ENCODE measurements around the gene HSD11B1. TPM values are rescaled to one million over a fixed set of nuclear protein-coding genes. Genes with fewer than 3 reads are reported as not detected.
A peak's percentile ranks its signal among the peaks of the same experiment; 100 is the strongest.

The HSD11B1 gene
- total RNA-seq, 6 donors from 2014 or later, result 3.1 to 25.8 (median 17.4) TPM

DNA sequence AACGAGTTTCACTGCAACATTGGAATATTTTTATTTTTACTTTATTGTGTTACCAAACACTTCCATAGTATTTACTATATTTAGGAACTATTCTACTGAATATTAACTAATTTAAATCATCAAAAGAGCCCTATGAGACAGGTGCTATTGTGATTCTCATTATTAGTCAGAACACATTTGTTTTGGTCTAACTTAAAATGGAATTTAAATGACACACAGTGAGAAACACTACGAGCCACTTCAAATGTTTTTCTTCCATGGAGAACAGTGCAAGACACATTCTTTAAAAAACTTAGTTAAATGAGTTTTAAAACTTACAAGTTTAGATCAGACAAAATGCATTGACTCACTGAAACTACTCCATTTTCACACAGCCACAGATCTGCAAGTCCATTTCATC lies 44.6 kb downstream of the HSD11B1 start:
- DNase-seq (no peak), ATAC-seq (ENCODE audit: low FRiP score in 2 of 2) (no peak)
- Histone ChIP-seq H3K27ac (peak overlapping the region in 1 of 4 donors; percentile 45), H3K4me1 (peaks cover 0 to 13% (median 7%) of the 10 kb centered on the region in 4 donors), H3K27me3 (no peaks in the 10 kb centered on the region), H3K36me3 (no peaks in the 10 kb centered on the region), H3K9me3 (no peaks in the 10 kb centered on the region), H3K4me3 (no peak overlapping the region)
- WGBS, 2 donors, result 65 to 67% methylated on average over 2 of the region's 2 CpGs
- no peak for TF ChIP-seq CTCF (IDR thresholded peaks at IDR 0.05)
- no peak for TF ChIP-seq EP300 (IDR thresholded peaks at IDR 0.05)
- TF ChIP-seq POLR2AphosphoS5 (IDR thresholded peaks at IDR 0.05), result no peak
- no peak for TF ChIP-seq POLR2A (IDR thresholded peaks at IDR 0.05)

- H3K9me3 ChIP-seq, result no peaks in the 10 kb centered on the region
- ATAC-seq (ENCODE audit: low FRiP score in 2 of 2) (no peak), DNase-seq (no peak)
- H3K27ac ChIP-seq, result peak overlapping the region in 1 of 4 donors; percentile 45
- H3K27me3 ChIP-seq, result no peaks in the 10 kb centered on the region
- WGBS, 2 donors, result 52 to 58% methylated on average over 6 of the region's 6 CpGs
- no peak overlapping the region for H3K4me3 ChIP-seq
- no peak for TF ChIP-seq POLR2A (IDR thresholded peaks at IDR 0.05)
- TF ChIP-seq POLR2AphosphoS5 (IDR thresholded peaks at IDR 0.05), result no peak
- no peak for TF ChIP-seq EP300 (IDR thresholded peaks at IDR 0.05)
- TF ChIP-seq CTCF (IDR thresholded peaks at IDR 0.05), result no peak
- no peaks in the 10 kb centered on the region for H3K36me3 ChIP-seq
- peaks cover 0 to 13% (median 7%) of the 10 kb centered on the region in 4 donors for H3K4me1 ChIP-seq
These were observed 45.2 kb downstream of the HSD11B1 start for GRCh38 chr1:209749670-209750323.

DNA sequence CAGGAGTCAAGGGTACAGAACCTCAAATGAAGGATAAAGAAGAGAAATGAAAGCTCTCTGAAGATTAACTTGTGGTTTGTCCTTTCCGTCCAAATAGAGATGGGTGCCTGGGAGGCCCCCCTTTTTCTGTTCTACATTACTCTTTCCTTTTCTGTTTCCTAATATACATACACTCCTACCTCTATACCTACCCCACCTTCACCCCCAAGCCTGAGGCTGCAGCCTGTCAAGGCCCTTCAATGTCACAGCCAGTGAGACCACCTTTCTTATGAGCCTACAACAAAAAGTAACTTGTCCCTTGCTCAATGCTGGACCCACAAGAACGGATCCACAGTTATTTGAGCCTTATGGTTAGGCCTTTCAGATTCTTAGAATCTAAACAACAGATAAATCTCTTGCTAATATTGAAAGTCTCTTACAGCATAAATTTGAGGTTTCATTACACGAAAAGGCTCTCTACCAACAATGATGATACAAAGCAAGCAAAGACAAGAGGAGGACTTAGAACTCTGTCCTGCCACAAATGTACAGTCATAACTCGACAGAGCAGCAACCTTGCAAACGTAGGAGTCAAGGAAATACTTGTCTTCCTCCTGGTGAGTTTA lies 47.1 kb downstream of the HSD11B1 start:
- H3K36me3 ChIP-seq, result no peaks in the 10 kb centered on the region
- peak overlapping the region in 2 of 4 donors; percentile 15 to 60 for H3K27ac ChIP-seq
- H3K9me3 ChIP-seq, result no peaks in the 10 kb centered on the region
- no peaks in the 10 kb centered on the region for H3K27me3 ChIP-seq
- TF ChIP-seq POLR2AphosphoS5 (IDR thresholded peaks at IDR 0.05), result no peak
- no peak for TF ChIP-seq CTCF (IDR thresholded peaks at IDR 0.05)
- no peak for TF ChIP-seq POLR2A (IDR thresholded peaks at IDR 0.05)
- TF ChIP-seq EP300 (IDR thresholded peaks at IDR 0.05), result no peak
- ATAC-seq (ENCODE audit: low FRiP score in 2 of 2) (no peak), DNase-seq (no peak)
- H3K4me3 ChIP-seq, result no peak overlapping the region
- H3K4me1 ChIP-seq, result peaks cover 4 to 13% (median 7%) of the 10 kb centered on the region in 4 donors
- WGBS, 2 donors, result 56 to 67% methylated on average over 5 of the region's 5 CpGs

DNA sequence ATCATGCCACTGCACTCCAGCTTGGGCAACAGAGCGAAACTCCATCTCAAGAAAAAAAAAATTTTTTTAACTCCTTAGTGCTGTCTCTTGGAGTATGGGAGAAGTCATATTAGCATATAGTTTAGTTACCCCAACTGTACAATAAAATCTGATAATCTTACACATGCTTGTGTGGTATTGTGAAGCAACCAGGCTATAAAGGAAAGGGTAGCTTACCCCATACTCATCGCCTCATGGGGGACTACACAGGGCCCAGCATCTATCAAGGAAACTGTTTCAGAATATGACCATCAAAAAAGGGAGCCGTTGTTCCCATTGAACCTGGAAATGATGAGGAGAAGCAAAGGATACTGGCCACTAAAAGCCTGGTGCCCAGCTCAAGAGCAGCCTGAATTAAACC lies 48.2 kb downstream of the HSD11B1 start:
- ATAC-seq (ENCODE audit: low FRiP score in 2 of 2) (no peak), DNase-seq (no peak)
- H3K27ac ChIP-seq, result no peak overlapping the region
- H3K9me3 ChIP-seq, result no peaks in the 10 kb centered on the region
- no peak for TF ChIP-seq EP300 (IDR thresholded peaks at IDR 0.05)
- H3K4me1 ChIP-seq, result peaks cover 0 to 6% (median 4%) of the 10 kb centered on the region in 4 donors
- no peaks in the 10 kb centered on the region for H3K36me3 ChIP-seq
- H3K27me3 ChIP-seq, result no peaks in the 10 kb centered on the region
- H3K4me3 ChIP-seq, result no peak overlapping the region
- WGBS, 2 donors, result 78 to 86% methylated on average over 3 of the region's 3 CpGs

DNA sequence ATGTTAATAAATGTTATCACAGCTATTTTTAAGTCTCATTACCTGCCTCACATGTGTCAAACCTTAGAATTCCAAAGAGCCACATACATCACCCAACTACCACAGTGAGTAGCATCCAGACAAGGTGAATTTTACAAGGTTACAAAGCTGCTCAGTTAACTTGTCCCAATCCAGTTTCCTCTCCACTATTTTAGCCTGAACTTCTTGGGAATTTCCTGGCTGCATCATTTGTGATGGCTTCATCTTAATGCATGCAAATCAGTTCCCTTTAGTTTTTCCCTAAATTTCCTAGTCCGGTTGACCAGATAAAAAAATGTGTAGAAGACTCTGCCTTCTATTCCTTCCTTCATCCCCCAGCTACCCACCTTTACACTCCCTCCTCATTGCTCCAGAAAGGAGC lies 50.6 kb downstream of the HSD11B1 start:
- no peak for DNase-seq
- Histone ChIP-seq H3K27me3 (no peaks in the 10 kb centered on the region), H3K36me3 (no peaks in the 10 kb centered on the region), H3K27ac (peak overlapping the region; percentile 52 to 83 (median 78)), H3K4me1 (peaks cover 0 to 4% (median 0%) of the 10 kb centered on the region in 4 donors), H3K9me3 (no peaks in the 10 kb centered on the region), H3K4me3 (no peak overlapping the region)
- TF ChIP-seq CTCF (IDR thresholded peaks at IDR 0.05) (no peak), EP300 (IDR thresholded peaks at IDR 0.05) (no peak), POLR2AphosphoS5 (IDR thresholded peaks at IDR 0.05) (no peak), POLR2A (IDR thresholded peaks at IDR 0.05) (no peak)
- 68 to 75% methylated on average over 1 of the region's 1 CpG for WGBS, 2 donors
- no peak for ATAC-seq (ENCODE audit: low FRiP score in 2 of 2)

Measured in upper lobe of left lung (tissue), 6 donors.